Type B pancreatic cell (in vitro differentiated cells): ENCODE measurements around the gene VAV2. TPM values are rescaled to one million over a fixed set of nuclear protein-coding genes. Genes with fewer than 3 reads are reported as not detected.

Experiments
- DNase-seq: peaks from one replicate; pipeline ENCODE4 v3.0.0; 2021; ENCODE audit warnings: mixed read lengths; ENCODE audit not compliant: unreplicated experiment; ENCODE audit errors: extremely low spot score
- H3K27ac Mint-ChIP-seq: 2 replicates; pipeline ENCODE4 v1.8.0; 2021; ENCODE audit warnings: mild to moderate bottlenecking, mixed read lengths
- H3K27me3 Mint-ChIP-seq: 2 replicates; pipeline ENCODE4 v1.8.0; 2021; ENCODE audit warnings: mixed read lengths
- H3K36me3 Mint-ChIP-seq: 2 replicates; pipeline ENCODE4 v1.8.0; 2021; ENCODE audit warnings: mixed read lengths
- H3K4me1 Mint-ChIP-seq: one replicate; pipeline ENCODE4 v1.8.0; 2021; ENCODE audit warnings: mixed read lengths; ENCODE audit not compliant: unreplicated experiment
- H3K4me3 Mint-ChIP-seq: 2 replicates; pipeline ENCODE4 v1.8.0; 2021; ENCODE audit warnings: mild to moderate bottlenecking, mixed read lengths
- H3K9me3 Mint-ChIP-seq: 2 replicates; pipeline ENCODE4 v1.8.0; 2021; ENCODE audit warnings: mixed read lengths
- CTCF ChIP-seq: fragments of 200-600 bp; sonication (generic); conservative IDR thresholded peaks from 2 replicates; pipeline ENCODE4 v1.5.0; 2021; ENCODE audit warnings: antibody characterized with exemption, mild to moderate bottlenecking
- total RNA-seq: library from RNA; stranded (reverse); gene quantifications from 2 replicates; pipeline ENCODE4 v1.2.1, GENCODE V29; 2021; ENCODE audit warnings: low replicate concordance

The VAV2 gene
- total RNA-seq, 1 donor from 2014 or later: 39.4 TPM

GRCh38 chr9:133870598-133871595, 121.2 kb downstream of the VAV2 start:
- H3K4me3 Mint-ChIP-seq: peak overlapping the region; percentile 67
- peak overlapping the region; percentile 74 for H3K27ac Mint-ChIP-seq
- peaks cover 8% of the 10 kb centered on the region for H3K36me3 Mint-ChIP-seq
- TF ChIP-seq CTCF: no peak
- no peaks in the 10 kb centered on the region for H3K9me3 Mint-ChIP-seq
- no peak for DNase-seq
- no peaks in the 10 kb centered on the region for H3K27me3 Mint-ChIP-seq
- peaks cover 31% of the 10 kb centered on the region for H3K4me1 Mint-ChIP-seq

DNA sequence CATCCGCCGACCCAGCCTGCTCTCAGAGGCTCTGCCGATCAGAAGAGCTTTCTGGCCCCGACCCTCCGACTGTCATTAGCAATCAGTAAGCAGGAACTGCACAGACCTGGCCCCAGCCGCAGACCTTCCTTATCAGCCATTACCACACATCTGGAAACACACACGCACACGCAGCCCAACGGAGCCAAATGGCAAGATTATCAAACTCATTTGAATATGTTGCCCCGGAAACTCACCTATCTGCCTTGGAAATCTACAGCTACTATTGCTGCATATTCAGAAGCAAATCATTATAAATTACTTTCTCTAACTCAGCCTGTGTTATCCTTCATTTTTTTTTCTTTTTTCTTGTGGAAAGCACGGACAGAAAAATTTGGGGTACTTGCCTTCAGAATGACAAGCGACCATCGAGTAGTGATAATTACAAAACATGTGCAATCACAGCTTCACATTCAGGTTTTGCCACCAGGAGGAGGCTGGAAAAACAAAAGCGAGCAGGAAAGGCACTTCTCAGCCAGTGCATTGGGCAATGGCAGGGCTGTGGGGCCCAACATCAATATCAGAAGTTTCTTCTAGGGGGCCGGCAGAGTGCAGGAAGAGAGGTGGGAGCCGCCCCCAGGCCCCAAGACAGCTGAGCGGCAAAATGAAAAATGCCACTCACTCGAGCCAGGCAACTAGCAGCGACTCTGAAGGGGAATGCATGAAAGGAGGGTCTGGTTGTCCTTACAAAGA, 122.3 kb downstream of the VAV2 start:
- no peaks in the 10 kb centered on the region for H3K27me3 Mint-ChIP-seq
- H3K9me3 Mint-ChIP-seq: no peaks in the 10 kb centered on the region
- peak overlapping the region; percentile 74 for H3K27ac Mint-ChIP-seq
- TF ChIP-seq CTCF: peak; percentile 46
- peaks cover 16% of the 10 kb centered on the region for H3K36me3 Mint-ChIP-seq
- peak overlapping the region; percentile 67 for H3K4me3 Mint-ChIP-seq
- peaks cover 34% of the 10 kb centered on the region for H3K4me1 Mint-ChIP-seq
- no peak for DNase-seq

DNA sequence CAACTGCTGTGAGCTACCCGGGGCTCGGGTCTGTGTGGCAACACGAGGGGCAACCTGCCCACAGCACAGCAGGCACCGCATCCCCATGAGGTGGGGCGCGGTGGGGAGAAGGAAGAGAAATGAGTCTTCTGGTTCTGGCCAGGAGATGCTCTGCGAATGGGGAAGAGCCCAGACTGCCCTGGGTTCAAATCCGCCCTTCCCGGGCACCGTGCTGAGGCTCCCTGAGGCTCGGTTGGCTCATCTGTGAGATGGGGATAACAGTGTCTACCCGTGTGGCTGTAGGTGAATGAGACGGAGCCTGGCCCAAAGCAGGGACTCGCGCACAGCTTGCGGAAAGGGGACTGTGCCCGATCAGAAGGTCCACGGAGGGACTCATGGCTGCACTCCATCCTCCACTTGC, 123.9 kb downstream of the VAV2 start:
- peaks cover 23% of the 10 kb centered on the region for H3K4me1 Mint-ChIP-seq
- H3K36me3 Mint-ChIP-seq: peaks cover 16% of the 10 kb centered on the region
- H3K4me3 Mint-ChIP-seq: no peak overlapping the region
- H3K9me3 Mint-ChIP-seq: no peaks in the 10 kb centered on the region
- H3K27me3 Mint-ChIP-seq: no peaks in the 10 kb centered on the region
- H3K27ac Mint-ChIP-seq: no peak overlapping the region
- DNase-seq: no peak
- TF ChIP-seq CTCF: no peak

- DNase-seq: no peak
- Mint-ChIP-seq H3K27ac (no peak overlapping the region), H3K4me1 (peaks cover 30% of the 10 kb centered on the region), H3K9me3 (no peaks in the 10 kb centered on the region), H3K27me3 (no peaks in the 10 kb centered on the region), H3K36me3 (peaks cover 16% of the 10 kb centered on the region), H3K4me3 (no peak overlapping the region)
- no peak for TF ChIP-seq CTCF
Observed at GRCh38 chr9:133866946-133867345, 125.2 kb downstream of the VAV2 start.

DNA sequence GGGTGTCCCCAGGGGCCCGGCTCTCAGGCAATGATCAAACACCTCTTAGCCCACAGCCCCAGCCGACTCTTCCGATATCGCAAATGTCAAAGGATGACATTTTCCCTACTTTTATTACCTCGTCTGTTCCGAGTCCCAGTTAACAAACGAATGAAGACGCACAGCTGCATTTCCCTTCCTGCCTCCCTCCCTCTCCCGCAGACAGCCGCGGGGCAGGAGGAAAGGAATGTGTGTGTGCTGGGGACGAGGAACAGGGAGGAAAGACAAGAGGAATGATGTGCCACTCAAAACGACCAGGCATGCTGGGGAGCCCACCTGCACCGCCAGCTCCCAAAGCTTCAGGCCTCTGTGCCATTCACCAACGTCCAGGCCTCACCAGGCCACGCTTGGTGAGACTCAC, 128.1 kb downstream of the VAV2 start:
- Mint-ChIP-seq H3K36me3 (peaks cover 10% of the 10 kb centered on the region), H3K27me3 (no peaks in the 10 kb centered on the region), H3K27ac (peak overlapping the region; percentile 89), H3K4me3 (peak overlapping the region; percentile 55), H3K4me1 (peaks cover 24% of the 10 kb centered on the region), H3K9me3 (no peaks in the 10 kb centered on the region)
- no peak for DNase-seq
- TF ChIP-seq CTCF: no peak
